KMS-11 (cell line): ENCODE measurements around the gene DLD.
A peak's percentile ranks its signal among the peaks of the same experiment; 100 is the strongest.
"Not testable (repeated sequence)": the region's sequence is repeated elsewhere in the genome, so short reads cannot be mapped to it uniquely, and the experiment has no call there.

Source experiments
- H2AFZ ChIP-seq: fragments of 200-600 bp; sonication (generic); 2 replicates; pipeline ENCODE4 v1.6.1; 2016; ENCODE audit warnings: antibody characterized with exemption, mixed run types, low read depth
- H3K27ac ChIP-seq: fragments of 200-600 bp; sonication (generic); 2 replicates; pipeline ENCODE4 v1.6.1; 2016; ENCODE audit warnings: mild to moderate bottlenecking, mixed run types
- H3K27me3 ChIP-seq: fragments of 200-600 bp; sonication (generic); 2 replicates; pipeline ENCODE4 v1.6.1; 2017; ENCODE audit warnings: mild to moderate bottlenecking, low read depth, mixed run types, moderate library complexity; ENCODE audit not compliant: insufficient read depth
- H3K36me3 ChIP-seq: fragments of 200-600 bp; sonication (generic); 2 replicates; pipeline ENCODE4 v1.6.1; 2017; ENCODE audit warnings: mild to moderate bottlenecking, mixed run types; ENCODE audit not compliant: insufficient read depth
- H3K4me1 ChIP-seq: fragments of 200-600 bp; sonication (generic); 2 replicates; pipeline ENCODE4 v1.6.1; 2016; ENCODE audit warnings: mild to moderate bottlenecking, low read depth, mixed run types; ENCODE audit not compliant: poor library complexity, severe bottlenecking
- H3K4me2 ChIP-seq: fragments of 200-600 bp; sonication (generic); 2 replicates; pipeline ENCODE4 v1.7.0; 2016; ENCODE audit warnings: mild to moderate bottlenecking, mixed run types
- H3K4me3 ChIP-seq: fragments of 200-600 bp; sonication (generic); IDR thresholded peaks from 2 replicates; pipeline ENCODE4 v1.6.1; 2017; ENCODE audit warnings: low read depth, low read length, mixed read lengths; ENCODE audit not compliant: insufficient read depth
- H3K79me2 ChIP-seq: fragments of 200-600 bp; sonication (generic); 2 replicates; pipeline ENCODE4 v1.6.1; 2016; ENCODE audit warnings: low read depth, mixed run types; ENCODE audit not compliant: insufficient read depth
- H3K9ac ChIP-seq: fragments of 200-600 bp; sonication (generic); 2 replicates; pipeline ENCODE4 v1.6.1; 2016; ENCODE audit warnings: mild to moderate bottlenecking, mixed run types
- H4K20me1 ChIP-seq: fragments of 200-600 bp; sonication (generic); 2 replicates; pipeline ENCODE4 v1.6.1; 2016; ENCODE audit warnings: mild to moderate bottlenecking, mixed run types; ENCODE audit not compliant: insufficient read depth
- TF ChIP-seq, protein P1 (sequence below): fragments of 200-600 bp; sonication (generic); conservative IDR thresholded peaks from 2 replicates; pipeline ENCODE4 v1.6.1; 2017; ENCODE audit warnings: low read depth, mild to moderate bottlenecking, antibody characterized with exemption, low read length, moderate library complexity, mixed read lengths

DLD gene

DNA sequence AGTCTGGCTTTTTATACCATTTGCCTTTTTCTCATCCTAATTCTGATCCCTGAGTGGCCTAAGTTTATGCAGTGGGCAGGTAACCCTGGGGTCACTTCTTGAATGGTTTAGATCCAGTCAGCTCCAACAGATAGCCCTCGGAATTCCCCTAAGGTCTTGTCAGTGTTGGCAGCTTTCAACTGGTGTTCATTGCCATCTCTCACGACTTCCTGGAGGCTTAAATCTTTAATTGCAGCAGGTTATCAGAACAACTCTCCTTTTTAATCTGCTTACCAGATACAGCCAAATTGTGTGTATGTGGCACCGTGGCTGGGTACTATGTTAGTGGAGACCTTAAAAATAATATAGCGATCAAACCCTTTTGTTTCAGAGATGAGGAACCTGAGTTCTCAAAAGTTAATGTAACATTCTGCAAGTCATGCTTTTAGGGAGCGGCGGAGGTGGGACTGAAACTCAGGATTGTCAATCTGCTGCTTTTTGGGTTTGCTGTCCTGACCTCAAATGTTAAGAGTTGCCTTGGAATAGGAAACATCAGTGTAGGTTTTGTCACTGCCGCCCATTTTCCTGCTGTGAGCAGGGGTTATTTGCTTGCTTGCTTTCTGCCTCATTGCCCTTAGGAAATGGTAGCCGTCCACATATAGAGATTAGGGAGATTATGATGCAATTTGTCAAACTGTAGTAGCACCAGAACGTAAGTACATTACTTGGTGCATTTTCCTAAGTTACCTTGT lies 818 bp downstream of the DLD start:
- Histone ChIP-seq H3K27ac (peak overlapping the region; percentile 95), H3K4me2 (peak overlapping the region; percentile 81), H3K4me3 (peak overlapping the region; percentile 54), H3K27me3 (no peaks in the 10 kb centered on the region), H3K79me2 (peaks cover 55% of the 10 kb centered on the region), H3K4me1 (peaks cover 33% of the 10 kb centered on the region), H4K20me1 (no peaks in the 10 kb centered on the region), H3K36me3 (peaks cover 5% of the 10 kb centered on the region; the same call in 1 of the 2 replicates), H2AFZ (peak overlapping the region; percentile 95), H3K9ac (peak overlapping the region; percentile 94)
- TF ChIP-seq, protein P1, sequence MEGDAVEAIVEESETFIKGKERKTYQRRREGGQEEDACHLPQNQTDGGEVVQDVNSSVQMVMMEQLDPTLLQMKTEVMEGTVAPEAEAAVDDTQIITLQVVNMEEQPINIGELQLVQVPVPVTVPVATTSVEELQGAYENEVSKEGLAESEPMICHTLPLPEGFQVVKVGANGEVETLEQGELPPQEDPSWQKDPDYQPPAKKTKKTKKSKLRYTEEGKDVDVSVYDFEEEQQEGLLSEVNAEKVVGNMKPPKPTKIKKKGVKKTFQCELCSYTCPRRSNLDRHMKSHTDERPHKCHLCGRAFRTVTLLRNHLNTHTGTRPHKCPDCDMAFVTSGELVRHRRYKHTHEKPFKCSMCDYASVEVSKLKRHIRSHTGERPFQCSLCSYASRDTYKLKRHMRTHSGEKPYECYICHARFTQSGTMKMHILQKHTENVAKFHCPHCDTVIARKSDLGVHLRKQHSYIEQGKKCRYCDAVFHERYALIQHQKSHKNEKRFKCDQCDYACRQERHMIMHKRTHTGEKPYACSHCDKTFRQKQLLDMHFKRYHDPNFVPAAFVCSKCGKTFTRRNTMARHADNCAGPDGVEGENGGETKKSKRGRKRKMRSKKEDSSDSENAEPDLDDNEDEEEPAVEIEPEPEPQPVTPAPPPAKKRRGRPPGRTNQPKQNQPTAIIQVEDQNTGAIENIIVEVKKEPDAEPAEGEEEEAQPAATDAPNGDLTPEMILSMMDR: no peak

DNA sequence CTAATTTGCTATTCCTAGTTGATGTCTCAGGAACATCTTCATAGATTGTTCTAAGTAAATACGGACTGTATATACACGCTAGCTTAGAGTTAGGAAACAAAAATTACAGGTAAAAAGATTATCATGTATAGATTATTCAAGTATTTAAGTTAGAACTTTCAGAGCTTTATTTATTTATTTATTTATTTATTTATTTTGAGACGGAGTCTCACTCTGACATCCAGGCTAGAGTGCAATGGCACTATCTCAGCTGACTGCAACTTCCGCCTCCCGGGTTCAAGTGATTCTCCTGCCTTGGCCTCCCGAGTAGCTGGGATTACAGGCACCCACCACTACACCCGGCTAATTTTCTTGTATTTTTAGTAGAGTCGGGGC lies 1.4 kb downstream of the DLD start:
- peaks cover 60% of the 10 kb centered on the region for H3K79me2 ChIP-seq
- H3K27ac ChIP-seq: peak overlapping the region; percentile 95
- H3K36me3 ChIP-seq, H3K4me3 ChIP-seq, H3K27me3 ChIP-seq, H4K20me1 ChIP-seq: not testable (repeated sequence)
- H3K4me1 ChIP-seq: peaks cover 33% of the 10 kb centered on the region
- H2AFZ ChIP-seq: peak overlapping the region; percentile 95; the same call in 1 of the 2 replicates
- peak overlapping the region; percentile 94 for H3K9ac ChIP-seq
- H3K4me2 ChIP-seq: peak overlapping the region; percentile 81

DNA sequence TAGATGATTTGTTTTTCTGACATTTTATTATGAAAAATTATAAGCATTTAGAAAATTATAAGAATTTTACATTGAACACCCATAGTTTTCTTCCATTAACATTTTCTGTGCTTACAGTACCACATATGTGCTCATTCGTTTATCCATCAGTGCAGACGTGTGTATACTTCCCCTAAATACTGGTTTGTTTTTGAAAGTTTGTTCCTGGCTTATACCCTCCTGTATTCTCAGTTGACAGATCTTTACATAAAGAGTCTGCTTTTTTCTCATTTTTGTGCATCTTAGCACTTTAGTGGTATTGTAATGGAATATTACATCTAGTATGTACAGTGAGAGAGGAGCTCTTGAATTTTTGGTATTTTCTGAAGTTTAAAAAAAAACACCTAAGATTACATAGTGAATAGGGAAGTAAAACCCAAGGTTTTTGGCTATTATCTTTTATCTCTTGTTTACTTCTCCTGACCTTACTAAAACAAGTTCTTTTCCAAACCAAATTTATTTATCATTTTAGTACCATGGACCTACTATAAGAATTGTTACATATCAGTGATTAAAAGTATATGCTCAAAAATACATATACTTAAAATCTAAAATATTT lies 8.1 kb downstream of the DLD start:
- Histone ChIP-seq H3K36me3 (peaks cover 10% of the 10 kb centered on the region; the same call in 1 of the 2 replicates), H2AFZ (no peak overlapping the region), H3K4me3 (no peak overlapping the region), H3K79me2 (peaks cover 72% of the 10 kb centered on the region), H3K9ac (no peak overlapping the region), H4K20me1 (0 out of 2 replicates have a peak, but pooled peaks cover 7% of the 10 kb centered on the region), H3K27me3 (no peaks in the 10 kb centered on the region), H3K4me2 (no peak overlapping the region), H3K4me1 (peaks cover 6% of the 10 kb centered on the region), H3K27ac (no peak overlapping the region)
- TF ChIP-seq, protein P1: no peak

DNA sequence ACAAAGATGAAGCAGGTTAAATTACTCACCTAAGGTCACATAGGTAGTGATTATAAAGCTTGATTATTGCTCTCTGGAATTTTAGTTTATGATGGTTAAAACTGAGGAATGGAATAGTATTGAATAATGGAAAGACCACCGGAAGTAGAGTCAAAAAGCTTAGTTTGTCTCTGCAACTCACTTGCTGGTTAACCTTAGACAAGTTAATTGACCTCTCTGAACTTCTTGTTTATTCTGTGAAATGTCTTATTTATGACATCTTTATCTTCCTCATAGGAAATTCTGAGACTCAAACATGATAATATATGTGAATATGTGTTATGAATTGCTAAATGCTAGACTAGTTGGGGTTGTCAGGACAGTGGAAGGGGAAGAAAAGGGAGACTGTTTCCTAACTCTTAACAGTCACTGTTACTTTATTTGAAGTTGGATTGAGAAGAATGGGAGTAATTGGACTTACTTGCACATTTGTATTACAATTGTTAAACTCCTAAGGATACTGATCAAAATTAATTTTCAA lies 9.6 kb downstream of the DLD start:
- TF ChIP-seq, protein P1: no peak
- Histone ChIP-seq H3K36me3 (peaks cover 5% of the 10 kb centered on the region; the same call in 1 of the 2 replicates), H2AFZ (no peak overlapping the region), H3K27me3 (no peaks in the 10 kb centered on the region), H3K79me2 (peaks cover 57% of the 10 kb centered on the region), H3K4me1 (no peaks in the 10 kb centered on the region), H3K9ac (no peak overlapping the region), H4K20me1 (0 out of 2 replicates have a peak, but pooled peaks cover 7% of the 10 kb centered on the region), H3K4me2 (no peak overlapping the region), H3K4me3 (no peak overlapping the region), H3K27ac (no peak overlapping the region)

DNA sequence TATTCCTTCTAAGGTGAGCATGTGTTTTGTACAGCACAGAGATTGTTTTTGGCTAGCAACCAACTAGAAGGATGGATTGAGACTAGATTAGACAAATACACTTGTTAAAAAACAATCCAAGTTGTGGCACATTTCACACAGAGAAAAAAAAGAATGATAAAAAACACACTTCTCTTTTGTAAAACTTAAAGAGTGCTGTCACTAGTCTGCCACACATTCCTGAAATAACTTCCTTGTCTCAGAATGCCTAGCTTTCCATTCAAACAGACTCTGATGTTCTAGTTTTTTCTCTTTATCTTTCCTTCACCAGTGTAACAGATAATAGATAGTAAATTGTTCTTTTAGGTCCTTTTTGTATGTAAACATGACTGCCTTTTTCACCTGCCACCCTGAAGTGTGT lies 11.4 kb downstream of the DLD start:
- Histone ChIP-seq H3K4me3 (no peak overlapping the region), H3K79me2 (peaks cover 40% of the 10 kb centered on the region), H3K4me2 (no peak overlapping the region), H4K20me1 (0 out of 2 replicates have a peak, but pooled peaks cover 7% of the 10 kb centered on the region), H3K4me1 (no peaks in the 10 kb centered on the region), H2AFZ (no peak overlapping the region), H3K36me3 (no peaks in the 10 kb centered on the region; the same call in 1 of the 2 replicates), H3K27ac (no peak overlapping the region), H3K9ac (no peak overlapping the region), H3K27me3 (no peaks in the 10 kb centered on the region)
- TF ChIP-seq, protein P1: no peak
